HCT116 (cell line): Measurements from ENCODE around the gene GNB1L. TPM values are rescaled to one million over a fixed set of nuclear protein-coding genes. Genes with fewer than 3 reads are reported as not detected.

Experiments
- ATAC-seq: fragments of 200-7000 bp; cut with Tn5 transposase; 2 replicates; pipeline ENCODE4 v1.9.1; 2020; ENCODE audit warnings: mild to moderate bottlenecking, moderate library complexity
- BruUV-seq: library from RNA; stranded (reverse); fragments of 400-500 nt; replicated peaks from 2 replicates; lab custom pipeline; 2021; lab: Mats Ljungman, UMichigan
- CTCF ChIA-PET: fragments of 300-600 bp; sonication (Branson Sonifier 250); formaldehyde crosslinking; loops from one replicate; lab custom pipeline; 2021; ENCODE audit warnings: antibody characterized with exemption; lab: Charles Lee
- POLR2A ChIA-PET: fragments of 300-600, 350-600 bp; sonication (Branson Sonifier 250); formaldehyde crosslinking; loops from one replicate; lab custom pipeline; 2021; ENCODE audit warnings: antibody characterized with exemption; lab: Charles Lee
- RAD21 ChIA-PET, 2 experiments: fragments of 300-600 bp; sonication (Branson Sonifier 250); formaldehyde crosslinking; loops; one replicate each; lab custom pipeline; 2023; ENCODE audit warnings: low total read pairs in 2 of 2; ENCODE audit not compliant: uncharacterized antibody in 2 of 2, unreplicated experiment in 2 of 2, low non-redundant PET in 1 of 2; lab: Charles Lee
- DNase-seq: peaks from one replicate; pipeline ENCODE4 v3.0.0-alpha.2; 2010; ENCODE audit warnings: low read depth, low spot score
- H2AFZ ChIP-seq: fragments of 200-600 bp; shearing (Covaris generic), sonication (generic); 2 replicates; pipeline ENCODE4 v1.6.1; 2017; ENCODE audit warnings: low read depth, mixed run types, mixed read lengths, antibody characterized with exemption, low read length; ENCODE audit not compliant: poor library complexity, severe bottlenecking
- H3K27ac ChIP-seq: 2 replicates; pipeline ENCODE4 v1.5.1; 2012; ENCODE audit warnings: low read depth, low read length
- H3K27me3 ChIP-seq: fragments of 200-600 bp; sonication (generic); 2 replicates; pipeline ENCODE4 v1.6.1; 2016; ENCODE audit warnings: mixed run types, low read length, mixed read lengths; ENCODE audit not compliant: insufficient read depth
- H3K36me3 ChIP-seq, 2 experiments: fragments of 200-500 bp in 1 of 2; fragments of 200-600 bp in 1 of 2; sonication (Bioruptor generic) in 1 of 2; sonication (generic) in 1 of 2; 2 replicates each; pipeline versions ENCODE4 v1.5.1 to v1.6.1; 2014 to 2016; ENCODE audit warnings: low read length in 2 of 2, inconsistent platforms in 1 of 2, mixed read lengths in 1 of 2, mixed run types in 1 of 2; ENCODE audit not compliant: insufficient read depth in 2 of 2, control insufficient read depth in 1 of 2
- H3K4me1 ChIP-seq, 2 experiments: fragments of 200-600 bp in 1 of 2; sonication (generic) in 1 of 2; 2 replicates each; pipeline versions ENCODE4 v1.5.1 to v1.6.1; 2012 to 2017; ENCODE audit warnings: low read length in 2 of 2, inconsistent platforms in 1 of 2, mild to moderate bottlenecking in 1 of 2, mixed read lengths in 1 of 2, mixed run types in 1 of 2, moderate library complexity in 1 of 2; ENCODE audit not compliant: insufficient read depth in 2 of 2, control insufficient read depth in 1 of 2
- H3K4me2 ChIP-seq: fragments of 200-600 bp; sonication (generic); 2 replicates; pipeline ENCODE4 v1.6.1; 2017; ENCODE audit warnings: mixed run types, low read length, mixed read lengths
- H3K4me3 ChIP-seq, 2 experiments: fragments of 200-600 bp in 1 of 2; sonication (generic) in 1 of 2; replicated peaks in 1 of 2; 2 replicates each; pipeline ENCODE4 v1.5.1; 2011 to 2016; ENCODE audit warnings: low read length in 2 of 2, control low read depth in 1 of 2, low read depth in 1 of 2, mild to moderate bottlenecking in 1 of 2, mixed read lengths in 1 of 2, mixed run types in 1 of 2
- H3K79me2 ChIP-seq: fragments of 200-600 bp; sonication (generic); 2 replicates; pipeline ENCODE4 v1.6.1; 2017; ENCODE audit warnings: mild to moderate bottlenecking, mixed run types, low read length, moderate library complexity, mixed read lengths; ENCODE audit not compliant: insufficient read depth
- H3K9ac ChIP-seq: fragments of 200-600 bp; sonication (generic); 2 replicates; pipeline ENCODE4 v1.6.1; 2016; ENCODE audit warnings: low read length, mixed read lengths
- H3K9me2 ChIP-seq: fragments of 200-600 bp; sonication (generic), shearing (Covaris generic); 2 replicates; pipeline ENCODE4 v1.6.1; 2017; ENCODE audit warnings: mixed run types, mild to moderate bottlenecking, moderate library complexity; ENCODE audit not compliant: insufficient read depth
- H3K9me3 ChIP-seq, 2 experiments: fragments of 200-500 bp in 1 of 2; fragments of 200-600 bp in 1 of 2; sonication (Bioruptor generic) in 1 of 2; sonication (generic) in 1 of 2; 2 replicates each; pipeline ENCODE4 v1.6.1; 2014 to 2017; ENCODE audit warnings: low read length in 2 of 2, mixed read lengths in 2 of 2, inconsistent platforms in 1 of 2, low read depth in 1 of 2, mild to moderate bottlenecking in 1 of 2, mixed run types in 1 of 2, moderate library complexity in 1 of 2; ENCODE audit not compliant: control insufficient read depth in 1 of 2, insufficient read depth in 1 of 2
- H4K20me1 ChIP-seq: fragments of 200-600 bp; sonication (generic), shearing (Covaris generic); 2 replicates; pipeline ENCODE4 v1.6.1; 2017; ENCODE audit warnings: mixed run types, mild to moderate bottlenecking, moderate library complexity; ENCODE audit not compliant: insufficient read depth
- CBX3 ChIP-seq: IDR thresholded peaks from 2 replicates; pipeline ENCODE4 v1.6.1; 2012; ENCODE audit warnings: low read depth
- CEBPB ChIP-seq: IDR thresholded peaks from 2 replicates; pipeline ENCODE4 v1.6.1; 2012; ENCODE audit warnings: low read depth
- EGR1 ChIP-seq: IDR thresholded peaks from 2 replicates; pipeline ENCODE4 v1.6.1; 2012; ENCODE audit warnings: low read depth
- ELF1 ChIP-seq: IDR thresholded peaks from 2 replicates; pipeline ENCODE4 v1.6.1; 2012; ENCODE audit warnings: low read depth, borderline replicate concordance
- EZH2 ChIP-seq: fragments of 200-600 bp; sonication (generic); IDR thresholded peaks from 2 replicates; pipeline ENCODE4 v1.6.1; 2017; ENCODE audit warnings: antibody characterized with exemption, mixed run types
- FOSL1 ChIP-seq: IDR thresholded peaks from 2 replicates; pipeline ENCODE4 v1.6.1; 2012; ENCODE audit warnings: low read depth
- JUND ChIP-seq: IDR thresholded peaks from 2 replicates; pipeline ENCODE4 v1.6.1; 2012
- MAX ChIP-seq: IDR thresholded peaks from 2 replicates; pipeline ENCODE4 v1.6.1; 2012
- RAD21 ChIP-seq: IDR thresholded peaks from 2 replicates; pipeline ENCODE4 v1.6.1; 2012; ENCODE audit warnings: low read depth, mild to moderate bottlenecking
- REST ChIP-seq: IDR thresholded peaks from 2 replicates; pipeline ENCODE4 v1.6.1; 2012; ENCODE audit warnings: low read depth
- SIN3A ChIP-seq: IDR thresholded peaks from 2 replicates; pipeline ENCODE4 v1.6.1; 2012; ENCODE audit warnings: low read depth
- SP1 ChIP-seq: IDR thresholded peaks from 2 replicates; pipeline ENCODE4 v1.6.1; 2012; ENCODE audit warnings: low read depth
- SRF ChIP-seq: IDR thresholded peaks from 2 replicates; pipeline ENCODE4 v1.6.1; 2012; ENCODE audit warnings: low read depth
- intact Hi-C: fragments of 100-400 bp; cut with micrococcal nuclease; formaldehyde crosslinking; loops from 2 replicates; pipeline ENCODE4 v1.10.0; 2022
- total RNA-seq: library from RNA; stranded (reverse); gene quantifications from one replicate; pipeline ENCODE4 v1.2.1, GENCODE V29; 2021; ENCODE audit not compliant: unreplicated experiment
- TF ChIP-seq, protein P1 (sequence below), 3 experiments: fragments of 200-600 bp in 1 of 3; sonication (generic) in 1 of 3; IDR thresholded peaks in 2 of 3; conservative IDR thresholded peaks in 1 of 3; 2 replicates each; pipeline ENCODE4 v1.5.1; 2012 to 2017; ENCODE audit warnings: low read depth in 2 of 3, low read length in 2 of 3, antibody characterized with exemption in 1 of 3, borderline replicate concordance in 1 of 3, control low read depth in 1 of 3, mild to moderate bottlenecking in 1 of 3, mixed read lengths in 1 of 3, mixed run types in 1 of 3, moderate library complexity in 1 of 3; ENCODE audit not compliant: insufficient read depth in 1 of 3

Gene GNB1L
- total RNA-seq, 1 experiment from 2014 or later, result 12.1 TPM

DNA sequence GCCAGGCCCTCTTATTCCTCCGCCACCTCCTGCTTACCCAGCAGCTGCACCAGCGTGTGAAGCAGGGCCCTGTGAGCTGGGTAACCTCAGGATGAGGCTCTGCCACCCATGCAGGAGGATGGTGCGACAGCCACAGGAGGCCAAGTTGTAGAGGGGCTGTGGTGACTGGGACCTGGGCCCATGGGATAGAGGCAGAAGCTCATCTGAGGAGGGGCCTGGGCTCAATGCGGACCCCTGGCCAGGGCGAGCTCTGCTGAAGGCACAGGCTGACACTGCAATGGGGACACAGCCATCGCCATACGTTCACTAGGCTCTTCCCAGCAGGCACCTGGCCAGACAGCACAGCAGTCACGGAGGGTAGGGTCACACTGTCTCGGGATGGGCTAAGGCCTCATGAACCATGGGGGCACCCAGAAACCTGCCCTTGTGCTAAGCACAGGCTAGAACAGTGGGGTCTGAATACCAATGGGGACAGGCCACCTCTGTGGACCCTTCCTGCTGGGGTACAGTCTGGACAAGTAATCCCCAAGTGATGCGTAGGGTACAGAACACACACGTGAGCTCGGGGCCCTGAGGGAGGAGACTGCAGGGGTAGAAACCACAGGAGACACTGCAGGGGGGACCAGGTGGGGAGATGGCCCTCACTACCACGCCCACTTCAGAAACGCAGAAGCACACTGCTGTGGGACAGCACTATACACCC is 35.3 kb downstream of the GNB1L start:
- Histone ChIP-seq H3K36me3 (no peaks in the 10 kb centered on the region), H3K4me2 (no peak overlapping the region), H3K27ac (no peak overlapping the region), H2AFZ (no peak overlapping the region), H3K9ac (no peak overlapping the region), H4K20me1 (no peaks in the 10 kb centered on the region), H3K9me3 (no peaks in the 10 kb centered on the region), H3K9me2 (no peaks in the 10 kb centered on the region), H3K4me1 (no peaks in the 10 kb centered on the region), H3K79me2 (no peaks in the 10 kb centered on the region), H3K4me3 (no peak overlapping the region), H3K27me3 (no peaks in the 10 kb centered on the region)
- BruUV-seq, result no TSS peak
- no peak for TF ChIP-seq EZH2
- TF ChIP-seq REST, result no peak
- POLR2A ChIA-PET, result no interaction called here
- CTCF ChIA-PET, result no interaction called here
- DNase-seq (no peak), ATAC-seq (no peak)
- RAD21 ChIA-PET, result no interaction called here
- intact Hi-C loops, result no loop called here

- no TSS peak for BruUV-seq
- Histone ChIP-seq H3K36me3 (no peaks in the 10 kb centered on the region), H3K9me2 (no peaks in the 10 kb centered on the region), H3K4me3 (no peak overlapping the region), H3K4me1 (no peaks in the 10 kb centered on the region), H4K20me1 (no peaks in the 10 kb centered on the region), H3K27ac (no peak overlapping the region), H3K27me3 (no peaks in the 10 kb centered on the region), H2AFZ (no peak overlapping the region), H3K9ac (no peak overlapping the region), H3K9me3 (no peaks in the 10 kb centered on the region), H3K79me2 (no peaks in the 10 kb centered on the region), H3K4me2 (no peak overlapping the region)
- intact Hi-C loops, result no loop called here
- POLR2A ChIA-PET, result no interaction called here
- CTCF ChIA-PET, result no interaction called here
- DNase-seq (no peak), ATAC-seq (no peak)
- RAD21 ChIA-PET, result no interaction called here
- TF ChIP-seq EZH2 (no peak), SRF (no peak), SP1 (no peak), FOSL1 (no peak), SIN3A (no peak), EGR1 (no peak), CBX3 (no peak), CEBPB (no peak), RAD21 (no peak), ELF1 (no peak), MAX (no peak), JUND (no peak)
- TF ChIP-seq, protein P1, sequence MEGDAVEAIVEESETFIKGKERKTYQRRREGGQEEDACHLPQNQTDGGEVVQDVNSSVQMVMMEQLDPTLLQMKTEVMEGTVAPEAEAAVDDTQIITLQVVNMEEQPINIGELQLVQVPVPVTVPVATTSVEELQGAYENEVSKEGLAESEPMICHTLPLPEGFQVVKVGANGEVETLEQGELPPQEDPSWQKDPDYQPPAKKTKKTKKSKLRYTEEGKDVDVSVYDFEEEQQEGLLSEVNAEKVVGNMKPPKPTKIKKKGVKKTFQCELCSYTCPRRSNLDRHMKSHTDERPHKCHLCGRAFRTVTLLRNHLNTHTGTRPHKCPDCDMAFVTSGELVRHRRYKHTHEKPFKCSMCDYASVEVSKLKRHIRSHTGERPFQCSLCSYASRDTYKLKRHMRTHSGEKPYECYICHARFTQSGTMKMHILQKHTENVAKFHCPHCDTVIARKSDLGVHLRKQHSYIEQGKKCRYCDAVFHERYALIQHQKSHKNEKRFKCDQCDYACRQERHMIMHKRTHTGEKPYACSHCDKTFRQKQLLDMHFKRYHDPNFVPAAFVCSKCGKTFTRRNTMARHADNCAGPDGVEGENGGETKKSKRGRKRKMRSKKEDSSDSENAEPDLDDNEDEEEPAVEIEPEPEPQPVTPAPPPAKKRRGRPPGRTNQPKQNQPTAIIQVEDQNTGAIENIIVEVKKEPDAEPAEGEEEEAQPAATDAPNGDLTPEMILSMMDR (IDR thresholded peaks at IDR 0.05 in 2 of 3, conservative IDR thresholded peaks at IDR 0.05 in 1 of 3; ENCODE audit: borderline replicate concordance in 1 of 3, insufficient read depth in 1 of 3, low read depth in 2 of 3, low read length in 2 of 3), result no peak
Observed at GRCh38 chr22:19818324-19819207, 36.1 kb downstream of the GNB1L start.
